HG02623 (cell line): Measurements from ENCODE around the gene SLC22A4.

Experiments used
- ATAC-seq: cut with Tn5 transposase; IDR thresholded peaks from one replicate; pipeline ENCODE4 v1.9.1; 2021; ENCODE audit warnings: moderate library complexity; ENCODE audit not compliant: unreplicated experiment

Gene SLC22A4

GRCh38 chr5:132370971-132371602, 76.9 kb downstream of the SLC22A4 start:
- ATAC-seq, result no peak

- no peak for ATAC-seq
Measured at GRCh38 chr5:132371603-132371994, 77.4 kb downstream of the SLC22A4 start.

DNA sequence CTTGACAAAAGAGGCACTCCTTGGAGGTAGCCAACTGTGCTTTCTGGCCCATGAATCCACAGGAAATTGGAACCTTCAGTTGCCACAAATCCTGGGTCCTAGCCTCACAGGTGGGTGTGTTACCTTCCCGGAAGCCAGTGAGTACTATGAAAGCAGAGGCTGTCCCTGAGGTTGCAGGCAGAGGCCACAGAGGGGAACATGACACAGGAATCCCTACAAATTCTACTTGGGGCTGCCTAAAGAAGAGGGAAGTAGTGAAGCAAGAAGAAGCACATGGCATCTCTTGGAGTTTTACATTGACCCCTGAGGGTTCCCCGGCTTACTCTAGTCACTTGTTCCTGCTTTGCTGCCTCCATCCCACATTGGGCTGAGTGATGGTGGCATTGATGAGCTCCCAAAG, 77.9 kb downstream of the SLC22A4 start:
- no peak for ATAC-seq

DNA sequence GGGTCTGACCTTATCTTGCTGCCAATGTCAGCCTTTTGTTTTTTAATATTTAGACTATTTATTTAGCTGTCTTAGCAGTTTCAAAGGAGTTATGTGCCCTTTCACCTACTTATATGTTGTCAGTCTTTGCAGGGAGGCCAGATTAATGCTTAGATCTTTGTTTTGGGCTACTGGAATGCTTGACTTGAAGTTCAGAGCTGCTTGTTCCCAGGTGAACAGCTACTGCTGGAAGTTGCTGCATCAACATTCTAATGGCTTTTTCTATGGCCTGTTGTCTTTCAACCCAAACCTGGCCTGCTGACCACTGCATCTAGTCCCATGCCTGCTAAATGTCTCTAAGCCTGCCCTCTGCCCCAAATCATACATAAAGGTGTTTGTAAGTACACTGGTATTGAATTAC, 78.3 kb downstream of the SLC22A4 start:
- ATAC-seq, result no peak

GRCh38 chr5:132375957-132376356, 81.8 kb downstream of the SLC22A4 start:
- no peak for ATAC-seq

GRCh38 chr5:132376694-132377641, 82.8 kb downstream of the SLC22A4 start:
- ATAC-seq, result no peak

GRCh38 chr5:132377738-132378137, 83.5 kb downstream of the SLC22A4 start:
- ATAC-seq, result no peak

GRCh38 chr5:132378580-132378979, 84.4 kb downstream of the SLC22A4 start:
- no peak for ATAC-seq

- ATAC-seq, result no peak
Measured at GRCh38 chr5:132380047-132380446, 85.9 kb downstream of the SLC22A4 start.

- no peak for ATAC-seq
Measured at GRCh38 chr5:132380741-132381140, 86.5 kb downstream of the SLC22A4 start.

DNA sequence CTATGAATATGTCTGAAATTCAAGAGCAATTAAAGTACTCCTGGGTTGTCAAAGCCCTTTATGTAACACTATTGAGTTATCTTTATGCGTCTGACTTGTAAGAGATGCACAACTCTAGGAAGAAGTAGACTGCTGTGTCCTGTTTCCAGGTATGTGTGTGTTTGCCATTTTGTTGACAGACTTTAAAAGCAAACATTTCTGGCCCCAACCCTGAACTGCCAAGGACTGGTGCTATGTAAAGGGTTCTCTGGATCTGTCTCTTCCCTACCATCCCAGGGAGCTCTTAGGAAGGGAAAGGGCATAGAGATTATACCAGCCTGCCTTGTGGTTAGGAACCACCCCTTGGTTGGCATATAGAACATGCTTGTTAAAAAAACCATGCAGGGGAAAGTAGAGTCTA, 87.4 kb downstream of the SLC22A4 start:
- ATAC-seq, result no peak

- no peak for ATAC-seq
Measured at GRCh38 chr5:132383261-132383660, 89.1 kb downstream of the SLC22A4 start.

DNA sequence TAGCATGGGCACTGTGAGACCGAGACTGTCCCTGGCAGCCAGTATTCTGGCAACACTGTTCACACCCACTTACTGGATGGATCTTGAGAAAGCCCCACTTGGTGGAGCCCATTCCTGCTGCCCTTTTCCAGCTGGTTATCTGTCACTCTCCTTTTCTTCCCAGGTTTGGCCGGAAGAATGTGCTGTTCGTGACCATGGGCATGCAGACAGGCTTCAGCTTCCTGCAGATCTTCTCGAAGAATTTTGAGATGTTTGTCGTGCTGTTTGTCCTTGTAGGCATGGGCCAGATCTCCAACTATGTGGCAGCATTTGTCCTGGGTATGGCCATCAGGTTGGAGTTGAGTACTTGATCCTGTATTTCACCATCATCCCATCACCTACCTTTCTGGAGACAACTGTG, 89.8 kb downstream of the SLC22A4 start:
- no peak for ATAC-seq

GRCh38 chr5:132384506-132385050, 90.4 kb downstream of the SLC22A4 start:
- no peak for ATAC-seq

GRCh38 chr5:132385326-132386105, 91.3 kb downstream of the SLC22A4 start:
- ATAC-seq, result no peak

- ATAC-seq, result peak; percentile 70
Measured at GRCh38 chr5:132386644-132387286, 92.6 kb downstream of the SLC22A4 start.

DNA sequence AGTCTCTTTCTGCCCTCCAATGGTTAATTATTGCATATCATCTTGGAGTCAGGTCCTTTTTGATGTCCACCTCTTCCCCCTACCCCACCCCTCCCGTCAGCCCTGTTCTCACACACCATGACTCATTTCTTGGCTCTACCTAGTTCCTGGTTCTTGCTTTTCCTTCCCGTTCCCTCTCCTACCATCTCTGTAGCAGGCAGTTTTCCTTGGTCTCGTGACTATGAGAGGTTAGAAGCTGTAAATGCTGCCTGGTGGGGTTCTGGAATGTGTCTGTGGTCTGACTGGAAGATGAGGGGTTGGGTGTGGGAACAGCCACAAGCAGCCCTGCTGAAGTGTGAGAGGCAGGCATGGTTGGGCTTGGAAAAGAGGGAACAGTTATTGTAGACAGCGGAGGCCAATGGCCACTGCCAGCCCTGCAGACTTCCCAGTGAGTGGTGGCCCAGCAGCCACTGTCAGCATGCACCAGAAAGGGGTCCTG, 93.5 kb downstream of the SLC22A4 start:
- ATAC-seq, result no peak

- no peak for ATAC-seq
Measured at GRCh38 chr5:132388244-132389050, 94.3 kb downstream of the SLC22A4 start.

GRCh38 chr5:132389051-132389331, 94.8 kb downstream of the SLC22A4 start:
- ATAC-seq, result no peak
